Anterior cingulate cortex (tissue), 58 donors: ENCODE results near the gene GEMIN2.
"Not testable (repeated sequence)": the region's sequence is repeated elsewhere in the genome, so short reads cannot be mapped to it uniquely, and the experiment has no call there.

ENCODE experiments used
- DNase-seq, 58 donors: peaks; one replicate each; lab custom pipeline; 2025; lab: John Stamatoyannopoulos, UW

The GEMIN2 gene, protein sequence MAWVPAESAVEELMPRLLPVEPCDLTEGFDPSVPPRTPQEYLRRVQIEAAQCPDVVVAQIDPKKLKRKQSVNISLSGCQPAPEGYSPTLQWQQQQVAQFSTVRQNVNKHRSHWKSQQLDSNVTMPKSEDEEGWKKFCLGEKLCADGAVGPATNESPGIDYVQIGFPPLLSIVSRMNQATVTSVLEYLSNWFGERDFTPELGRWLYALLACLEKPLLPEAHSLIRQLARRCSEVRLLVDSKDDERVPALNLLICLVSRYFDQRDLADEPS

DNA sequence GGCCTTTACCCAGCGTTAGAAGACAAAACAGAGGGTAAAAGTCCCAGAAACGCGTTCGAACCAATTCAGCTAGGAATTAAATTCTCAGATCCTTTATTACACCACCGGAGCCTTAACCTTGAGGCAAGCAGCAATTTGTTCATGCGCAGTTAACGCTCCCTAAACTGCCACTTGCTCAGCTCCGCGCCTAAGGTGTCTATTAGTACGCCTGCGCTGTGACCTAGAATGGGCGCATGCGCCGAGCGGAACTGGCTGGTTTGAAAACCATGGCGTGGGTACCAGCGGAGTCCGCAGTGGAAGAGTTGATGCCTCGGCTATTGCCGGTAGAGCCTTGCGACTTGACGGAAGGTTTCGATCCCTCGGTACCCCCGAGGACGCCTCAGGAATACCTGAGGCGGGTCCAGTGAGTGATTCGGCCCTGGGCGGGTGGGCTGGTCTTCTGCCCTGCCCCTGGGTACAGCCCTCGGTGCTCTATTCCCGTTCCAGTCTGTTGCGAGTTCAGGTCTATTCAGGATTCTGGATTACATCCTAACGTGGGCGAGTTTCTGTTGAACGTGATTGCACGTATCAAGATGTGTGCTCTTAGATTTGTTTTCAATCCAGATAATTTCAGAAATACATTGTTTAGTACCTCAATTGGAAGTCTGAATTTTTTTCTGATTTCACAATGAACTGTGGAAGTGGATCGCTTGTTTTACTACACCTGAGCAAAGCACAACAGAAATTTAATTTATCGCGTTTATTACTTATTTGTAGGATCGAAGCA is at the start of gene GEMIN2:
GEMIN2 (plus strand) TSS at position 251 of the 766 bp plus-strand sequence; CDS start at position 267, 16 bp downstream.
- DNase-seq = peak; percentile 54 to 96 (median 89)

DNA sequence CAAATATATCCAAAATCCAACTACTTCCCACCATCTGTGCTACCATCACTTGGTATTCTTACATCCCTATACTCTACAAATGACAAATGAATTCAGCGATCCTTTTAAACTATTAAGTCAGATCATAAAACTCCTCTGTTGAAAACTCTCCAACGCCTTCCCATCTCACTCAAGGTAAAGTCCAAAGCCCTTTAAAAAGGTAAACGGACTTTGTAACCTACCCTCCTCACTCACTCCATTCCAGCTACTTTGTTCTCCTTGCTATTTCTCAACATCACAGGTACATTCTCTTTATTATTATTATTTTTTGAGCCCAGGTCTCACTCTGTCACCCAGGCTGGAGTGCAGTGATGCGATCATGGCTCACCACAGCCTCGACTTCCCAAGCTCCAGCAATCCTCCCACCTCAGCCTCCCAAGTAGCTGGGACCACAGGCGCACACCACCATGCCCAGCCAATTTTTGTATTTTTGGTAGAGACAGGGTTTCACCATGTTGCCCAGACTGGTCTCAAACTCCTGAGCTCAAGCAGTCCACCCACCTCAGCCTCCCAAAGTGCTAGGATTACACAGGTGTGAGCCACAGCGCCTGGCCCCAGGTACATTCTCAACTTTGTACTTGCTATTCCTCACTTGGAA is 44.8 kb upstream of the GEMIN2 start:
- not testable (repeated sequence) for DNase-seq

GRCh38 chr14:39069923-39070322 is 44.2 kb upstream of the GEMIN2 start:
- DNase-seq = no peak

DNA sequence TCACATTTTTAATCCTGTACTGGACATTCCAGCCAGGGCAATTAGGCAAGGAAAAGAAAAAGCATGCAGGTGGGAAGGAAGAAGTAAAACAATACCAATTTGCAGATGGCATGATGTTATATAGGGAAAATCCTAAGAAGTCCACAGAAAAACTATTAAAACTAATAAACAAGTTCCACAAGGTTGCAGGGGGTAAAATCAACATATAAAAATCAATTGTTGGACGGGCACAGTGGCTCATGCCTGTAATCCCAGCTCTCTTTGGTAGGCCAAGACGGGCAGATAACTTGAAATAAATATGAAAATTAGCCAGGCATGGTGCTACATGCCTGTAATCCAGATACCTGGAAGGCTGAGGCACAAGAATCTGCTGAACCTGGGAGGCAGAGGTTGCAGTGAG is 43.0 kb upstream of the GEMIN2 start:
- no peak for DNase-seq

DNA sequence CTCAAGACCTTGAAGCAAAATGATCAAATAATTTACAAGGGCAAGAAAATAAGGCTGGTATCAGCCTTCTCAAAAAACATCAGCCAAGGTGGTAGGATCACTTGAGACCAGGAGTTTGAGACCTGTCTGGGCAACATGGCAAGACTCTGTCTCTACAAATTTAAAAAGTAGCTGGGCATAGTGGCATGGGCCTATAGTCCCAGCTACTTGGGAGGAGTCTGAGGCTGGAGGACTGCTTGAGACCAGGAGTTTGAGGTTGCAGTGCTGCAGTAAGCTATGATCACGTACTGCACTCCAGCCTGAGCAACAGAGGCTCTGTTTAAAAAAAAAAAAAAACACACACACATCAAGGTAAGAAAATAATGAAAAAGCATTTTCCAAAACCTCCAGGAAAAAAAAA is 33.2 kb upstream of the GEMIN2 start:
- no peak for DNase-seq

GRCh38 chr14:39083127-39083526 is 31.0 kb upstream of the GEMIN2 start:
- no peak for DNase-seq

DNA sequence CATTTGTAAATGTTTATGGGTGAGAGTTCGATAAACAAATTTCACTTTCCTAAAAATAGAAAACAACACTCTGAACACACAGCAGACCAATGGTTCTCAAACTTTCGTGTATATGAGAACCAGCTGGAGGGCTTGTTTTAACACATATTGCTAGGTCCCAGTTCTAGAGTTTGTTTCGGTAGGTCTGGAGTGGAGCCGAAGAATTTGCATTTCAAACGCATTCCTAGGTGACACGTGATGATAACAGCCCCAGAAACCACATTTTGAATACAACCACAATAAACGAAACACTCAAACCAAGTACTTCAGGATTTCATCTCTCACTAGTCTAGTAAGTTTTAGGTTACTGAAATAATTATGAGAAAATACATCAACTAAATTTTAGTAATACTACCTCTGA is 28.2 kb upstream of the GEMIN2 start:
- DNase-seq = no peak

DNA sequence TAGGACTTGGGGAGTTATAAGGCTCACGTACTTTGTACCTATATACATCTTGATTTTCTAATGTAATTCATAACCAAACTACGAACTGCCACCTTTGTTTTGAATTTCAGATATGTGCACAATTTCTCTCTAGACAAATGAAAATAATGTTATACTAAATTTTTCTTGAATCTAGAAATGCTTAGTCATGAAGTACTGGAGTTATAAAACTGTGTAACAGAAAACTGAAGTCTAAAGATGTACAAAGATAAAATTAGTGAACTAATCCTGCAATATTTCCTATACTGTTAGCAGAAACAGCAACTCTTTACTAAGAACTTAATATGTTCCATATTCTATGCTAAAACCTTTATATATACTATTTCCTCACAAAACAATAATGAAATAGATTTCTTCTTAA is 26.6 kb upstream of the GEMIN2 start:
- no peak for DNase-seq

GRCh38 chr14:39090548-39091111 is 23.5 kb upstream of the GEMIN2 start:
- DNase-seq = no peak

DNA sequence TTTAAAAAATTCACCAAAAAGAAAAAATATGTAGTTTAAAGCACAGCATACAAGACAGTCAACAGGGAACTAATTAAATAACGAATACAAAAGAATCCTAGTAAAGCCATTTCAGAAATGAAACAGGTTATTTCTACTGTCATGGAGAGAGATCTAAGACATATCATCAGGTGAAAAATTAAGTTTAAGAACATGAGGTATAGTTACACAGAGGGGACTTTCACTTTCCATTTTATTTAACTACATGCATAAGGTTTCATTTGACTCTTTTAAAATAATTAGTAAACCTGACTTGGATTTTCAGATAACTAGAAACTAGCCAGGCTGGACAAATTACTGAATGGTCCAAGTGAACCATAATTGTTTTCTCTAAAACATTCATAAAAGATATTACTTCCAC is 22.4 kb upstream of the GEMIN2 start:
- DNase-seq = no peak

GRCh38 chr14:39094515-39094914 is 19.6 kb upstream of the GEMIN2 start:
- no peak for DNase-seq

DNA sequence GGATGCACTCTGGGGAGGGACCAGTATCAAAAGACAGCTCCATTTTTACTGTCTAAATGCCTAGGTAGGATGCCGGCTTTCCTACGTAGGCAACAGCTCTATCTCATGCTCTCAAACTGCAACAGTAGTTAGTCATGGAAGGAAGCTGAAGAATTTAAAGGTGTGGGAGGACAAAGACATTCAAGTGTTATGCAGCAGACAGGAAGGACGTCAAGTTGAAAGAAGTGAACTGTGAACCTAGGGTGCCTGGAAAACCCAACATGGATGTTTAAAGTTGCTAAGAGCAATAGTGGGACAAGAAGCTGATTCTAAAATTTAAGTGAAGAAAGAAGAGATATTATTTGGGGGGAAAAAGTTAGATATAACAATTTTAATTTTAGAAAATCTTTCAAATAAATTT is 17.0 kb upstream of the GEMIN2 start:
- DNase-seq = peak in 1 of 58 donors; percentile 0

GRCh38 chr14:39099215-39099614 is 14.9 kb upstream of the GEMIN2 start:
- not testable (repeated sequence) for DNase-seq

DNA sequence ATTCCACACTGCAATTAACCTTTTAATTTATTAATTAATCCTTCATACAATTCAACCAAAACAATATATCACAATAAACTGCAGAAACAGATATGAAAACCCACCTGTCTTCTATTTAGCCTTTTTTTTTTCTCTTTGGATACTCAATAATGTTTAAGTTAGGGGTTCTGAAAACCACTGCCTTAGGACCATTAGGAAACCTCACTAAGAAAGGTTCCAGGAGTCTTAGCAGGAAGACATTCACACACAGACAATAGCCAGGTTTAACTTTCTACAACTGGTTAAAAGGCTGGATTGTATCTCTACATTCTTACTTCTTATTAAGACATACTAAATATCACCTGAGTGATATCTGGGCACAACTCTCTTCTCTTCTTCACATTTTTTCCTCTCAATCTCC is 14.4 kb upstream of the GEMIN2 start:
- DNase-seq = no peak

DNA sequence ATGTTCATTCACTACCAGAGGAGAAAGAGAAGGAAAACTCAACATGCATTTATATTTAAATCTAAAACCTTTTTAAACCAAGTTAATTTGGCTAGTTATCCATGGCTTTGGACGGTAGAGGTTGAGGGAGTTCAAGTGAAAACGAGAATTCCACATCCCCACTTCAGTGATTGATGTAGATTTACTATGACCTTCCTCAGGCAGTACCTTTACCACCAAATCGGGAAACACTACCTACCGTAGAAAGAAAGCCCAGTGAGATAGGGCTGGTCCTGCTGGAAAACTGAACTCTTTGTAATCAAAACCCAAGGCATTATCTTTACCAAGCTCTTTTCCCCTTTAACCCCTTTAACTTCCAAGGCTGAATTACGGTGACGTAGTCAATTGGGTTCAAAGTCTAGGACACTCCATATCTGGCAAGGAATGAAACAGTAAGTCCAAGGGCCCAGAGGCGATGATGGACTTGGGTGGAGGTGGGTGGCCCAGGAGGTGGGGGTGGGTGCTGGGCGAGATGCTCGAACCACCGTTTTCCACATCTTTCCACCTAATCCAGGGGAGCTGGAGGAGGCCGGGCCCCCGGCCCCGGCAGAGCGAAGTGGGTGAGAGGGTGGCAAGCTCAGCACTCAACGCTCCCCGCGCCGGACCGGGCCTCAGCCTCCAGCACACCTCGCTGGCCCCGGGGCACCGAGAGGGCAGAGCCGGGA is 11.7 kb upstream of the GEMIN2 start:
- peak in 25 of 58 donors; percentile 24 to 62 (median 44) for DNase-seq

- peak; percentile 7 to 87 (median 75) for DNase-seq
Observed at GRCh38 chr14:39102969-39103957, 10.9 kb upstream of the GEMIN2 start, which contains the start of gene SEC23A. Gene SEC23A, minus strand, starts transcription at chr14:39103235. Its CDS starts 7,117 bp downstream, at chr14:39096118.

DNA sequence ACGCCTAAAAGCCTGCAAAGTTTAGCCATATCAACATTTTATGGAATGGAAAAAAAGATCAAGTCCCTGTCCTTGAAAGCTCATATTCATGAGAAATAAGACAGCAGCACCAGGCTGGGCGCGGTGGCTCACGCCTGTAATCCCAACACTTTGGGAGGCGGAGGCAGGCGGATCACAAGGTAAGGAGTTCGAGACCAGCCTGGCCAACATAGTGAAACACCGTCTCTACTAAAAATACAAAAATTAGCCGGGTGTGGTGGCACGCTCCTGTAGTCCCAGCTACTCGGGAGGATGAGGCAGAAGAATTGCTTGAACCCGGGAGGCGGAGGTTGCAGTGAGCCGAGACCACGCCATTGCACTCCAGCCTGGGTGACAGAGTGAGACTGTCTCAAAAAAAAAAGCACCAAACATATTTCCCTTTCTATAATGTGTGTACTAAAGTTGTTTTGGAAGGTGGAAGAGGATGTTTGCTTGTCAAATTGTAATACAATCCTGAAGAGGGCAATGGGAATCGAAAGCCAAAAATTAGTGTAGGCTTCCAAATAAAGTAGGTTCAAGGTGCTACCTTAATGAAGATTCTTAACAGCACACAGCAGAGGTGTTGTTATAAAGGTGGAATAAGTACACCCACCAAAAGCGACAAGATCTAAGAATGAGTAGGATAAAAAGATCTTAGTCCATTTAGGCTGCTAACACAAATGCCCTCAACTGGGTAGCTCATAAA is 9.9 kb upstream of the GEMIN2 start:
- DNase-seq = not testable (repeated sequence)

GRCh38 chr14:39107591-39107996 is 6.5 kb upstream of the GEMIN2 start:
- no peak for DNase-seq
